ENCODE measurements around the gene SCLT1. TPM values are rescaled to one million over a fixed set of nuclear protein-coding genes. Genes with fewer than 3 reads are reported as not detected.

The SCLT1 gene
- polyA plus RNA-seq, 1 of the 3 experiments (the other 2 are of a cell fraction): 2.2 TPM

- POLR2A ChIA-PET: no interaction called here
- Histone ChIP-seq H3K9me2 (no peaks in the 10 kb centered on the region), H3K27ac (ENCODE audit: low read depth in 2 of 2, low read length in 1 of 2) (no peak overlapping the region), H3K4me1 (ENCODE audit: control insufficient read depth in 1 of 2, insufficient read depth in 2 of 2, low read depth in 1 of 2, low read length in 1 of 2) (no peaks in the 10 kb centered on the region), H3K4me2 (no peak overlapping the region), H3K79me2 (ENCODE audit: insufficient read depth) (no peaks in the 10 kb centered on the region), H3K4me3 (ENCODE audit: low read depth in 2 of 2, low read length in 1 of 2) (no peak overlapping the region), H3K27me3 (ENCODE audit: insufficient read depth) (no peaks in the 10 kb centered on the region), H3K9me3 (no peaks in the 10 kb centered on the region), H2AFZ (ENCODE audit: low read depth) (no peak overlapping the region), H3K9ac (no peak overlapping the region), H4K20me1 (ENCODE audit: insufficient read depth) (no peaks in the 10 kb centered on the region), H3F3A (replicated peaks; ENCODE audit: insufficient read depth) (peaks cover 4% of the 10 kb centered on the region), H3K36me3 (replicated peaks in 1 of 2; ENCODE audit: control insufficient read depth in 1 of 2, insufficient read depth in 2 of 2, low read length in 1 of 2) (no peaks in the 10 kb centered on the region)
- TF ChIP-seq USF1 (IDR thresholded peaks at IDR 0.05; ENCODE audit: borderline replicate concordance, low read depth) (no peak), FOXJ3 (CRISPR knock-in tag; IDR thresholded peaks at IDR 0.05) (no peak), PBX3 (IDR thresholded peaks at IDR 0.05) (no peak), MXI1 (IDR thresholded peaks at IDR 0.05; ENCODE audit: low read depth, low read length) (no peak), RXRA (IDR thresholded peaks at IDR 0.05; ENCODE audit: borderline replicate concordance, low read depth) (no peak), POLR2AphosphoS5 (IDR thresholded peaks at IDR 0.05; ENCODE audit: low read depth, low read length) (no peak), GABPA (IDR thresholded peaks at IDR 0.05; ENCODE audit: low read depth) (no peak)
- no peak for DNase-seq
- 60% methylated on average over 2 of the region's 2 CpGs for WGBS (ENCODE audit: low lambda C conversion rate)
- CTCF ChIA-PET: no interaction called here
Measured at GRCh38 chr4:128907981-128908380, 185.4 kb downstream of the SCLT1 start.

GRCh38 chr4:128906581-128906980 is 186.8 kb downstream of the SCLT1 start:
- H3K36me3 ChIP-seq (replicated peaks in 1 of 2; ENCODE audit: control insufficient read depth in 1 of 2, insufficient read depth in 2 of 2, low read length in 1 of 2): no peaks in the 10 kb centered on the region
- H3K27ac ChIP-seq (ENCODE audit: low read depth in 2 of 2, low read length in 1 of 2): no peak overlapping the region
- no peak overlapping the region for H2AFZ ChIP-seq (ENCODE audit: low read depth)
- H3K9me2 ChIP-seq: no peaks in the 10 kb centered on the region
- DNase-seq: no peak
- H3K4me1 ChIP-seq (ENCODE audit: control insufficient read depth in 1 of 2, insufficient read depth in 2 of 2, low read depth in 1 of 2, low read length in 1 of 2): no peaks in the 10 kb centered on the region
- no peak for TF ChIP-seq GABPA (IDR thresholded peaks at IDR 0.05; ENCODE audit: low read depth)
- 94% methylated on average over 1 of the region's 1 CpG for WGBS (ENCODE audit: low lambda C conversion rate)
- CTCF ChIA-PET: no interaction called here
- H3K27me3 ChIP-seq (ENCODE audit: insufficient read depth): no peaks in the 10 kb centered on the region
- no peak overlapping the region for H3K4me3 ChIP-seq (ENCODE audit: low read depth in 2 of 2, low read length in 1 of 2)
- peaks cover 4% of the 10 kb centered on the region for H3F3A ChIP-seq (replicated peaks; ENCODE audit: insufficient read depth)
- H3K9me3 ChIP-seq: no peaks in the 10 kb centered on the region
- H3K9ac ChIP-seq: no peak overlapping the region
- no peaks in the 10 kb centered on the region for H3K79me2 ChIP-seq (ENCODE audit: insufficient read depth)
- H3K4me2 ChIP-seq: no peak overlapping the region
- POLR2A ChIA-PET: no interaction called here
- no peaks in the 10 kb centered on the region for H4K20me1 ChIP-seq (ENCODE audit: insufficient read depth)

- no peaks in the 10 kb centered on the region for H3K79me2 ChIP-seq (ENCODE audit: insufficient read depth)
- TF ChIP-seq PBX3 (IDR thresholded peaks at IDR 0.05) (no peak), SIN3A (IDR thresholded peaks at IDR 0.05; ENCODE audit: borderline replicate concordance, low read depth, low read length) (no peak), RCOR1 (IDR thresholded peaks at IDR 0.05; ENCODE audit: low read length) (no peak), CHD2 (IDR thresholded peaks at IDR 0.05; ENCODE audit: low read length, partially characterized antibody) (no peak), JUND (IDR thresholded peaks at IDR 0.05) (no peak)
- H3K4me2 ChIP-seq: no peak overlapping the region
- 99% methylated on average over 3 of the region's 3 CpGs for WGBS (ENCODE audit: low lambda C conversion rate)
- H4K20me1 ChIP-seq (ENCODE audit: insufficient read depth): no peaks in the 10 kb centered on the region
- H3K4me1 ChIP-seq (ENCODE audit: control insufficient read depth in 1 of 2, insufficient read depth in 2 of 2, low read depth in 1 of 2, low read length in 1 of 2): no peaks in the 10 kb centered on the region
- no peak for DNase-seq
- H3K9me3 ChIP-seq: no peaks in the 10 kb centered on the region
- no peak overlapping the region for H3K9ac ChIP-seq
- no peaks in the 10 kb centered on the region for H3K9me2 ChIP-seq
- peaks cover 4% of the 10 kb centered on the region for H3F3A ChIP-seq (replicated peaks; ENCODE audit: insufficient read depth)
- no peak overlapping the region for H2AFZ ChIP-seq (ENCODE audit: low read depth)
- no peaks in the 10 kb centered on the region for H3K27me3 ChIP-seq (ENCODE audit: insufficient read depth)
- POLR2A ChIA-PET: no interaction called here
- H3K4me3 ChIP-seq (ENCODE audit: low read depth in 2 of 2, low read length in 1 of 2): no peak overlapping the region
- no peak overlapping the region for H3K27ac ChIP-seq (ENCODE audit: low read depth in 2 of 2, low read length in 1 of 2)
- H3K36me3 ChIP-seq (replicated peaks in 1 of 2; ENCODE audit: control insufficient read depth in 1 of 2, insufficient read depth in 2 of 2, low read length in 1 of 2): no peaks in the 10 kb centered on the region
- CTCF ChIA-PET: no interaction called here
Measured at GRCh38 chr4:128904821-128905220, 188.5 kb downstream of the SCLT1 start.
